HG02763 (cell line): ENCODE results near the gene ZDHHC19.
A peak's percentile ranks its signal among the peaks of the same experiment; 100 is the strongest.
"Not testable (repeated sequence)": the region's sequence is repeated elsewhere in the genome, so short reads cannot be mapped to it uniquely, and the experiment has no call there.

Experiments used
- ATAC-seq: cut with Tn5 transposase; IDR thresholded peaks from one replicate; pipeline ENCODE4 v1.9.1; 2021; ENCODE audit warnings: mild to moderate bottlenecking, moderate library complexity; ENCODE audit not compliant: unreplicated experiment

Gene ZDHHC19

DNA sequence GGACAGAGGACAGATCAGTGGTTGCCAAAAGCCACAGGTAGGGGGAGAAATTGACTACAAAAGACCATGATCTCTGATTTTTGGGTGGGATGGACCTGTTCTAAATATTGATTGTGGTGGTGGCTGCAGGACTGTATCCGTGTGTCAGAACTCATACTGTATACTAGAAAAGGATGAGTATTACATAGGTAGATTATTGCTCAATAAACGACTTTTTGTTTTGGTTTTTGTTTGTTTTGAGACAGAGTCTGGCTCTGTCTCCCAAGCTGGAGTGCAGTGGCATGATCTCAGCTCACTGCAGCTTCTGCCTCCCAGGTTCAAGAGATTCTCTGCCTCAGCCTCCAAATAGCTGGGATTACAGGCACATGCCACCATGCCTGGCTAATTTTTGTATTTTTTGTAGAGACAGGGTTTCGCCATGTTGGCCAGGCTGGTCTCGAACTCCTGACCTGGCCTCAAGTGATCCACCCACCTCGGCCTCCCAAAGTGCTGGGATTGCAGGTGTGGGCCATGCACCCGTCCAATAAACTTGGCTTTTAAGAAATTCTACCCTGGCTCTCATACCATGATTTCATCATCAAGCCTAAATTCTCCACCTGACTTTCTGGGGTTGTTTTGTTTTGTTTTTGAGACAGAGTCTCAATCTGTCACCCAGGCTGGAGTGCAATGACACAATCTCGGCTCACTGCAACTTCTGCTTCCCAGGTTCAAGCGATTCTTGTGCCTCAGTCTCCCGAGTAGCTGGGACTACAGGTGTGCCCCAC, 5.6 kb downstream of the ZDHHC19 start:
- ATAC-seq, result not testable (repeated sequence)

DNA sequence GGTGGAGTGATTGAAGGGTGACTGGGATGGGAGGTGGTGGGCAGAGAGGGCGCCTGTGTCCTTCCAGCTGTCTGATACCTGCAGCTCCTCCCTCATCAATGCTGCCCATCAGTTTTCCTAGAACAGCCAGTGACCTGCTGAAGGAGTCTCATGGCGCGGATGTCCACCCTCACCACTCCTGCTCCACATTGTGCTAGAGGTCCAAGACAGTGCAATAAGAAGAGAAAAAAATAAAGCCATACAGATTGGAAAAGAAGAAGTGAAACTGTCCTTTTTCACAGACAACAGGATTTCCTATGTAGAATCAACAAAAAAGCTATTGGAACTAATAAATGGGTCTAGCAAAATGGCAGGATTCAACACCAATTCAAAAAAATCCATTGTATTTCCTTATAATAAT, 7.4 kb downstream of the ZDHHC19 start:
- no peak for ATAC-seq

DNA sequence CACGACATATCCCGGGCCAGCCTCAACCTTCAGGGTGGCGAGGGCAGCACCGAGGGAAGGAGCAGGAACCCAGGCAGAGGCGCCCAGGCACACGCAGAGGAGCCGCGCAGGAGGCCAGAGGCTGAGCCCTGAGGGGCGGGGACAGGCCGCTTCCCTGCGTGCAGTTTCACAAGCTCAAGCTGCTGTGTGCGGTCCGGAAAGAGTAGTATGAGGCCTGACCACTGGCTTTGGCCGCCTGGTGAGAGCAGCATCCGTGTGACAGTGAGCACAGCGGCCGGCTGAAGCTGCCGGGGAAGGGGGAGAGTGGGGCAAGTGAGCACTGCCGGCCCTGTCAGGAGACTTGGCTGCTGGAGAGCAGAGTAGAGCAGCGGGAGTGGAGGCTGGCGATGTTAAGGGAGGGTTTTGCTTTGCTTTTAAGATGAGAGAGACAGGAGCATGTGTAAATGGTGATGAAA, 8.7 kb downstream of the ZDHHC19 start:
- ATAC-seq, result no peak

DNA sequence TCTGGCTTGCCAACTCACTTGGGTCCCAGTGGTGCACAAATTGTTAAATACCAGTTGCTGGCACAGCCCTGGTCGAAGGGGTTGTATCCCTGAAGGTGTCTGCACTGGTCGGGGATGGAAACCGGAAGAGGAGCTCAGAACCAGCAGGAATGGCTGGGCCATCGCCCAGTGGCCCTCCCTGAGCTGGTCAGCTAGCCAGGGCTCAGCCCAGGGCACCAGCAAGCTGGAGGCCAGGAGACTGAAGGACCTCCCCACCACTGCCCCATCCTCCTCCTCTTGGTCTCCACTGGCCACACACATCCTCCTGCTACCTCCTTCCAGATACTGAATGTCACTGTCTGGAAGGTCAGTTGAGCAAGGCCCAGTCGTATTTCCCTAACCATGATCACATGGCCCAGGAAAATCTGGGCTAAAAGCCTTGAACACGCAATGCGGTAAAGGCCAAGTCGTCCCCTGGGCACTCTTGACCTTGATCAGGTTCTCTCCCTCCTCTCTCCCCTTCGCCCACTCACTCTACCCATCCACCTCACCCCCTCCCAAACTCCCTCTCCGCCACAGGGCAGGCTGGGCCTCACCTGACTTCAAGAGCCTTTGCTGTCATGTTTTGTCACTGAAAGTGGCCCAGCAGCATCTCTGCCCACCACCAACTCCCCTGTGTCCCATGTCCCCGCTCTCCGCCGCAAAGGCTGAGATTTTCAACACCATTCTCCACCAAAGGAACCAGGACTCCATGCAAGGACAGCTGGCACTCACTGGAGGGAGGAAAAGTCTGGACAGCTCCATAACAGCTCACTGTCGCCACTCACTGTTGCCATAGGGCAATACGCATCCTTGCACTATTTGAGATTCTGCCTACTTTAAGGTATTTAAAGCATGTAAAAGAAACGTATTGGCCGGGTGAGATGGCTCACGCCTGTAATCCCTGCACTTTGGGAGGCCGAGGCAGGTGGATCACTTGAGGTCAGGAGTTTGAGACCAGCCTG, 12.1 kb downstream of the ZDHHC19 start:
- ATAC-seq, result no peak

DNA sequence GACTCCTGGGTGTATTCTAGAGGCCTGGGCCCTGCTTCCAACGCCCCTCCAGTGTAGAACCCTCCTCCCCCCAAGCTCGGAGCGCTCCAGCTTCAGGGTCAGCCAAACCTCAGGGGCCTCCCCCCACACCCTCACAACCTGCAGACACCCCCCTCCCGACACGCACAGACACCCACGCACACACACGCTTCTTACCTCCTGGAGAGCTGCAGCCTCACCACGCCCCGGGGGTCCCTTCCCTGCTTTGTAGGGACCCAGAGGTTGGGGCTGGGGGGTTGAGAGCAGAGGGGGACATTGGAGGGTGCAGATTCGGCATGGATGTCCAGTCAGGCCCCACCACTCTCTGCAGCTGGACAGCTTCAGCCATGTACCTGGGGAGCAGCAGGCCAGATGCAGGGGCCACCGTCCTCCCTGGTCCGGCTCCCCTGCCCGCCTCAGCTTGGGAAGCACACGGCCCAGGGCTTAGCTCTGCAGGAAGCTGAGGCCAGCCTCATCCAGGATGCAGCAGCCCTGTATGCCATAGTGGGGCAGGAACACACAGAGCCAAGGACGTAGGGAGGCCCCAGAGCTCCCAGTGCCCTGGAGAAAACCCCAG, 13.0 kb downstream of the ZDHHC19 start:
- no peak for ATAC-seq

DNA sequence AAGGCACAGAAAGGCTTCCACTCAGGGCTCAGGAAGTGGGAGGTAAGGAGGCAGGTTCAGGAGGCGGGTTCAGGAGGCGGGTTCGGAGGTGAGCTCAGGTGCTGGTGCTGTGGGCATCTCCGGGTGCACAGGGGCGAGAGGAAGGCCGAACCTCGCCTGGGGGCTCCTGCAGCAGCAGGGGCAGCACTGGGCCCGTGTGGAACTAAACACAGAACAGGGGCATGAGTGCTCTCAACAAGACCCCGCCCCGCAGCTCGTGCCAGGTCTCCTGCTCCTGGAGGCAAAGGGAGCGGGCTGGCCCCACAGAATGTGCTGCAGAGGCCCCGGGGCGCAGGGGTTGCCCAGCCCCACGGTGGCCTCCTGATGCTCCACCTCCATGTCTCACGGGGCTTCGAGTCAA, 13.7 kb downstream of the ZDHHC19 start:
- no peak for ATAC-seq

DNA sequence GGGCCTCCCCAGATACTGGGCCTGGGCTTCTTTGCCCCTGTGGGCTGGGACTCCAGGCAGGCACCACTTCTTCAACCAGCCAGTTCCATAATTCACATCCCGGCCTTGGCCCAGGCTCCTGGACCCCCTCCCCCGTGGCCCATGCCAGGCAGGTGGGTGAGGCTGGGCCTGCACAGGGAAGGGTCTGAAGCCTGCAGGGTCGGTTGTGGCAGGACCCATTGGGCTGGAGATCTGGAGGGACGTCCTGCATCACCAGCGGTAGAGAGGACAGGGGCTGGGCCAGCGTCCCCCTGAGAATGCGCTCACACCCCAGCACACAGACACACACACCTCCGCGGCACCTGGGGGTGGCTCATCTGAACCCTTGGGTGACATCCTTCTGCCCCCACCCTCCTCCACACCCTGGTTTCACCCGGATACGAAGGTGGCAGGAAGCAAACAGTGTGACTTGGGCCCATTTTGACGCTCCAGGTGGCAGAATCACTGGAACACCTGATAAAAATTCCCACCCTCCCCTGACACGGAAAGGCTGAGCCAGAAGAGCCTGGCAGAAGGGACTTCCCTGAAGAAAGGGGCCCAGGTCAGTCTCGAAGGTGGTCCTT, 15.4 kb downstream of the ZDHHC19 start:
- no peak for ATAC-seq

DNA sequence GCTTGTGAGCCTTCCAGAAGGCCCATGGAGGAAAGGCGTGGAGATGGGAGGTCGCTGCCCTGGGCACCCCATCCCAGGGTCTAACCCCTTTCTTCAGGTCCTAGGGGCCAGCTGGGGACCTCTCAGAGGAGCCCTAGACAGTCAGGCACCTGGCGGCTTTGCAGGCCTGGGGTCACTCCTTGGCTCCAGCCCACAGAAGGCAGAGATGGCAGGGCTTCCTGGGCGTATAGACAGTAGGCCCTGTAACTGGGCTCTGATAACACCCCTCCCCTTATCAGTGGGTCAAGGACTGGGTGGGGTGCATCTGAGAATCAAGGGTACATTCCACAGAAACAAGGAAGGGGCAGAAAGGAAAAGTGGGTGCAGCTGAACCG, 16.7 kb downstream of the ZDHHC19 start:
- no peak for ATAC-seq

DNA sequence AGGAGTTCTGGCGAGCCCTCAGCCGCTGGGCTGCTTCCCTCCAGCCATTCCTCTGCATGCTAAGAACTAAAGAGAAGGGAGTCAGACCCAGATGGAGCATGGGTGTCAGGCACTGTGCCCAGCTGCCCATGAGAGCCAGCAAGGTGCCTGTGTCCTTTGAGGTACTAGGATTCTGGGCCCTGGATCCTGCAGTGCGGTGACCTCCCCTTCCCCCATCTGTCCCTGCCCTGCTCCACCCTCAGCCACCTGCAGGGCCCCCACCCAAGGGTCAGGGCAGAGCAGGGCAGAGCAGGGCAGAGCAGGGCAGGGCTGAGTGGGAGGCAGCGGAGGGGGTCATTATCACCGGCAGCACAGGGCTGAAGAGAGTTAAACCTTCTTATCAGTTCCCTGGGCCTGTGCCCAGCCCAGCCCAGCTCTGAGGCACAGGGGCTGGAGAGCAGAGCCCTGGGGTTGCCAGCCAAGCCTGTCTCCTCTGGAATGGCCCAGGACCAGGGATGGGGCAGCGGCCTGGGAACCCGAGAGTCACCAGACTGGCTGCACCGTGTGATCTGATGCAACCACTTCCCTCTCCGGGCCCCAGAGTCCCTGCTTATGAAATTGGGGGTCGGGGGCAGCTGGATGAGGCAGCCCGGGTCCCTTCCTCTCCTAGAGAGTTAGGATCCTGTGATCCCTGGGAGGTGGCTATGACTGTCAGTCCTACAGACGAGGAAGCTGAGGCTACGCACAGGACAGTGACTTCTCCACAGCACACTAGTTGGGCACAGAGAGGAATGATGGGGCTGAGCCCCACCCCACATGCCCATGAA, 17.3 kb downstream of the ZDHHC19 start:
- no peak for ATAC-seq

DNA sequence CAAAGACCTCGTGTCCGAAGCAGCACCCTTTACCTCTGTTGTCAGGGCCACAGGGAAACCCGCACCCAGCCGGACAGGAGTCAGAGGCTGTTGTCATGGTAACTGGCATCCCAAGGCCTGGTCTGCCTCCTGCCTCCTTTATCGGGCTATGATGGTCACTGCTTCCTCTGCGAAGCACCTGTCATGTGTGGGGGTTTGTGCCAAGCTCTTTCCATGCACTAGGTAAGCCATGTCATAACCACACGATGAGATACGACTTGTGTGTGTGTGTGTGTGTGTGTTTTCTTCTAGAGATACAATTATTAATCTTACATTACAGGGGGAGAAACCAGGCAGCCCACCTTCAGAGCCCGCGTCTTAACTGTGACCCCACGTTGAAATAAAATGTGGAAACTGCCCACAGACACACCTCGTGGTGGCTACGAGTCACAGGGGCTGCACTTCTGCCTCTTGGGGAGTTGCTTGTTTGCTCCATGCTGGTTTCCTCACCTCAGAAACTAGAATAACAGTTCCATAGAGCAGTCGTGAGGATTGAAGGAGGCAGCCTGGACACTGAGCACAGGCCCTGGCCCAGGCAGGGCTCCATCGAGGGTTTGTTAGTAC, 18.0 kb downstream of the ZDHHC19 start:
- no peak for ATAC-seq

DNA sequence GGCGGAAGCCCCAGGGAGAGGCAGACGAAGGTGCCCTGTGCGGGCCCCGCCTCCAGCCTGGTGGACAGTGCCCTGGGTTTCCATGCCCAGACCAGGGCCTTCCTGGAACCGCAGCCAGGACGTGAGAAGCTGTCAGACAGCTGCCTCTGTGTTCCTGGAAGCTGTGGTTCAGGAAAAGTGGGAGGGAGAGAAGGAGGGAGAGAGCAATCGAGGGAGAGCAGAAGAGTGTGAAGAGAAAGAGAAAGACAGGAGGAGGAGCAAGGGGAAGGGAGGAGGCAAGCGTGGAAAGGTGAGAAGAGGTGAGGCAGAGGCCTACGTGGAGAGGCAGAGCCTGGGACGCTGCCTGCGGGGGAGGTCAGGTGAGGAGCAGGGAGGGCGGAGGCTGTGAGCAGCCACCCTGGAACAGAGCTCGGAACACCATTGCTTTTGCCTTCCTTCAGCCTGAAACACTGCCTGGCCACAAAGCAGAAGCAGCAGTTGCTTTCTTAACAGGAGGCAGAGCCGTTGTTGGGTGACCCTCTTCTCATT, 18.6 kb downstream of the ZDHHC19 start:
- no peak for ATAC-seq

DNA sequence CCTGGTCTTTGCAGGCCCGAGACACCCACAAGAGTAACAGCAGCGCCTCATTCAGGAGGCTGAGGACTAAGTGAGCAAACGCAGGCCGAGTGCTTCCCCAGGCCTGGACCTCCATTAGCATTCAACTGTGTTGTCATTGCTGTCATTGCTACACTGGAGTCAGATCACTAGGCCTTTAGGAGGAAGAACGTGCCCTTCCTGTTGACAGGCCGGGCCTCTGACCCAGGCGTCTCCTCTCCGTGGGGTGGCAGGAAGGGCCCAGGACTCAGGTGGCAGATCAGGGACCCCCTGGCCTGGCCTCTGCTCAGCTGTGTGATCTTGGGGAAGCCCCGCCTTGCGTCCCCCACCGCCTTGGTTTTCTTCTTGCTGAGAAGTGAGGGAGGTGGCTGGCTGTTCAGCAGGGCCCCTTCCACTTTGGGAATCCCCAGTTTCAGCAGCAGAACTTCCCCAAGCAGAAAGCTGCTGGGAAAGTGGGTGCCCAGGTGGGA, 19.1 kb downstream of the ZDHHC19 start:
- ATAC-seq, result no peak

DNA sequence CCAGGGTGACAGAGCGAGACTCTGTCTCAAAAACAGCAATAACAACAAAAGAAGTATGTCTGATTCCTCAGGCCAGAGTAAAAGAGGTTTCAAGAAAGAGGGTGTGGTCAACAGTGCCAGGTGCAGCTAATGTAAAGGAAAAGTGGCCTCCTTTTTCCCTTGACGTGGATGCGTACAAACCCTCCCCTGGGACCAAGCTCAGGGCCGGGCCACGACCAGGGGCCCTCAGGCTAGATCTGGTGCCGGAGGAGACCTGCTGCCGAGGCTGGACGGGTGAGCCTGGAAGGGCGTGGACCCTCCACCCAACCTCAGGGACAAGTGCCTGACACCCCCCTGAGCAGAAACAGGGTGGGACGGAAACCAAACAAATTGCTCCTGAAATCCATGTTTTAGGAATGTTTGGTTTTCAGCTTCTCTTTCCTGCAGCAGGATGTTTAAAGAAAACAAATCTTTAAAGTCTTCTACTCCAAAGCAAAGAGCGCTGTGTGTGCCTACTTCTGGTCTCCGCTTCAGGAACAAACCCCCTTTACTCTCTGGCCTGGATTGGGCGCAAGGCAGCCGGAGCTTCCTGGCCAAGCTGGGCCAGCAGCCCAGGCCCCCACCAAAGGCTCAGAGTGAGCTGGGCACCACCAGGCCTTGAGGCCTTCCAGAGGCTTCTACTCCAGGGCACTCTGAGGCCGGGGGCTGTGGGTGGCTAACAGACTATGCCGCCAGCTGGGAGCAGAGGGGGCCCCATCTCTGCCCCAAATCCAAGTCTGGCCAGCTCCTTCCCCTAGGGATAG, 21.4 kb downstream of the ZDHHC19 start:
- ATAC-seq, result no peak

DNA sequence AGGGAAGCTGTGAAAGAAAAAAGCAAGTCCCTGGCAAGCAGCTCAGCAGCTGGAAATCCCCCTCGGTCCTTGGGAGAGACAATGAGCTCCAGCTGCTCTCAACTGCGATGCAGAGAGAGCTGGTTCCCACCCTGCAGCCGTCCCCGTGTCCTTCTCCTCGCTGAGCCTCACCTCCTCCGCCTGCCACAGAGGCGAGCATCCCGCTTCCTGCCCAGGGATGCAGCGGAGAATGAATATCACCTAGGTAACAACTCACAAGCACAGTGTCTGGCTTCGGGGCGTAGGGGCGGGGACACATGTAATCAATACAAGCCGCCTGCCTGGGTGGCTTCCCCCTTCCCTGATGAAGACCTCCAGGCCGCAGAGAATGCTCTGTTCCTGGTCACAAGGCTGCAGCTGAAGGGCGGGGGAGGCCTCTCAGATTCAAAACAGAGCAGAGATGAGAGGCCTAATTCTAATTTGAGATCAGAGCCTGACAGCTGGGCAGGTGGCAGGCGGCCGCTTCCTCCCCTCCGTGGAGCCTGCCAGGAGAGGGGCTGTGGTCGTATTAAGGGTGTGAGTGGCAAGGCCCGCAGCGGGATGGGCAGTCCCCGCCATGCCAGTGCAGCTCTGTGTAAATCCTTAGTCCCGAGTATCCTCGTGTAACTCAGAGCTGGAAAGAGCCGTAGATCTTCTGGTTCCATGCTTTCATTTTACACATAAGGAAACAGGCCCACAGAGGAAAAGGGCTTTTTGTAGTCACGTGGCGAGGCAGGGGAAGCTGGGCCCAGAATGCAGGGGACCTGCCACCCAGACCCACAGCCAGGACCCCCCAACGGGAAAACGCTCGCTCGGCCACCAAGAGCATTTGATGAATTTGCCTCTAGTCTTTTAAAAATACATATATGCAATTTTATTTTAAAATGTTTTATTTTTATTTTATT, 24.3 kb downstream of the ZDHHC19 start:
- ATAC-seq, result peak; percentile 37

DNA sequence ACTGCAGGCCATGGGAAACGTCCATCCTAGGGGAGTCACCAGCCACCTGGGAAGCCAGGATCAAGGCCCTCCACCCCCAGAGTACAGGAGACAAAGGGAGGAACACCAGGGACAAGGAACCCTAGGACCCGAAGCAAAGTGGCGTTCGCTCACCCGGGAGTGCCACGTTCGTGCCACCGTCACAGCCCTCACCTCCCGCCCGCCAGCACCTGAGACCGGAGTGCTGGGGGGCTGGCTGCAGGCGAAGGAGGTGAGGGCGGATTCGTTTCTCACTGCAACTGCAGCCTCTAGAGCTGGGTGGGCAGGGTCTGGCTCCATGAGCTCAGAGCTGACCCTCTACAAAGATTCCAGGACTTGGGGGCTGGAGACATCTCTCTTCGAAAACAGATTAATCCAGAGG, 26.3 kb downstream of the ZDHHC19 start:
- no peak for ATAC-seq

DNA sequence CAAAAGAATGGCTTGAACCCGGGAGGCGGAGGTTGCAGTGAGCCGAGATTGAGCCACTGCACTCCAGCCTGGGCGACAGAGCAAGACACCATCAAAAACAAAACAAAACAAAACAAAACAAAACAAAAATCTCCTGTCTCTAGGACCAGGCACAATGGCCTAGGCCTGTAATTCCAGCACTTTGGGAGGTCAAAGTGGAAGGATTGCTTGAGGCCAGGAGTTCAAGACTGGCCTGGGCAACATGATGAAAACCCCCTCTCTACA, 27.1 kb downstream of the ZDHHC19 start:
- ATAC-seq, result not testable (repeated sequence)

DNA sequence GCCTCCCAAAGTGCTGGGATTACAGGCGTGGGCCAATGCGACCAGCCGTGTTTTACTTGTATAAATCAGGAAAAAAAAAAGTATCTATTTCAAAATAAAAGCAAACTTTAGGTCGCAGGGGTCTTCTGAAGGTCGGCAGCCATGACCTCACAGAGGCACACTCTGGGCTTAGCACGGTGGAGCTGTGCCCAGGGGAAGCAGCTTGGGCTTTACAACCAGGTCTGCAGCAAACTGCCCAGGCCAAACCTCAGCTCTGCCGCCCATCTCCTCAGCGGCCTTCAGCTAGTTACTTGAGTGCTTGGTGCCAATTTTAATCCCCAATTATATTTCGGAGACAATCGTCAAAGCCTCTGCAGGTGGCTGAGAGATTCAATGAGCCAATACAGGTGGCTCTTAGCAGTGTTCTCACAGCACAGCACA, 30.1 kb downstream of the ZDHHC19 start:
- ATAC-seq, result no peak

DNA sequence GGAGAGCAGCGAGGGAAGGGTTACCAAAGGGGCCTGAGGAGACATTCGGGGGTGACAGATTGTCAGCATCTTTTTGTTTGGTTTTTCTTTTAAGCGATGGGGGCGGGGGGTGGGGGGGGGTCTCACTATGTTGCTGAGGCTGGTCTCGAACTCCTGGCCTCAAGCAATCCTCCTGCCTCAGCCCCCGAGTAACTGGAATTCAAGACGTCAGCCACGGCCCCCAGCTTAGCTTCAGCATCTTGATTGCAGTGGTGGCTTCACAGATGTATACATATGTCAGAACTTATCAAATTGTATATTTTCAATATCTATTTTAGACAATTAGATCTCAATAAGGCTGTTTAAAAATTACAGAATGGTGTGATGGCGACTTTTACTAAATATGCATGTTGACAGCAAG, 30.9 kb downstream of the ZDHHC19 start:
- ATAC-seq, result no peak
